H1 (cell line): Measurements from ENCODE around the gene RPTOR. TPM values are rescaled to one million over a fixed set of nuclear protein-coding genes. Genes with fewer than 3 reads are reported as not detected.

Experiments
- CTCF ChIA-PET: fragments of 300-600 bp; sonication (Branson Sonifier 250); formaldehyde crosslinking; loops from one replicate; lab custom pipeline; 2021; ENCODE audit not compliant: partially characterized antibody; lab: Charles Lee
- POLR2A ChIA-PET: fragments of 300-600 bp; sonication (Branson Sonifier 250); formaldehyde crosslinking; loops from one replicate; lab custom pipeline; 2021; ENCODE audit warnings: inconsistent platforms; ENCODE audit not compliant: partially characterized antibody; lab: Charles Lee
- DNase-seq, 2 experiments: peaks; one replicate each; pipeline versions ENCODE4 v3.0.0 to v3.0.0-alpha.2; 2010 to 2022; ENCODE audit warnings: low spot score in 2 of 2, low read depth in 1 of 2, mixed read lengths in 1 of 2
- FAIRE-seq: peaks from 2 replicates; lab custom pipeline; 2011; peaks lifted over from hg19 to GRCh38; lab: Jason Lieb, UNC
- H2AFZ ChIP-seq: 2 replicates; pipeline ENCODE4 v1.8.1; 2012; ENCODE audit warnings: low read length, inconsistent platforms
- H2AK5ac ChIP-seq: 2 replicates; pipeline ENCODE4 v1.6.1; 2013; ENCODE audit warnings: low read depth, low read length
- H2BK120ac ChIP-seq: replicated peaks from 2 replicates; pipeline ENCODE3; 2013; ENCODE audit warnings: low read depth, low read length, inconsistent platforms
- H2BK12ac ChIP-seq: 2 replicates; pipeline ENCODE4 v1.6.1; 2013; ENCODE audit warnings: low read depth, low read length
- H2BK15ac ChIP-seq: 2 replicates; pipeline ENCODE4 v1.6.1; 2013; ENCODE audit warnings: low read length
- H2BK20ac ChIP-seq: 2 replicates; pipeline ENCODE4 v1.6.1; 2013; ENCODE audit warnings: low read length
- H2BK5ac ChIP-seq: 2 replicates; pipeline ENCODE4 v1.6.1; 2013; ENCODE audit warnings: low read depth, low read length
- H3K14ac ChIP-seq: 2 replicates; pipeline ENCODE4 v1.6.1; 2013; ENCODE audit warnings: inconsistent platforms; ENCODE audit not compliant: insufficient read length
- H3K18ac ChIP-seq: 2 replicates; pipeline ENCODE4 v1.6.1; 2013; ENCODE audit warnings: low read length; ENCODE audit errors: extremely low read depth
- H3K23ac ChIP-seq: 2 replicates; pipeline ENCODE4 v1.6.1; 2013; ENCODE audit warnings: inconsistent platforms; ENCODE audit not compliant: insufficient read length
- H3K23me2 ChIP-seq: 2 replicates; pipeline ENCODE4 v1.6.1; 2013; ENCODE audit warnings: low read depth, low read length
- H3K27ac ChIP-seq: 2 replicates; pipeline ENCODE4 v1.6.1; 2011; ENCODE audit warnings: low read depth, low read length, inconsistent platforms
- H3K27me3 ChIP-seq, 4 experiments: replicated peaks in 1 of 4; 1 replicate in 1 of 4; 2 replicates in 3 of 4; pipeline versions ENCODE4 v1.6.1 to v1.8.1; 2011 to 2013; ENCODE audit warnings: low read length in 3 of 4, mild to moderate bottlenecking in 3 of 4, inconsistent platforms in 2 of 4, mixed read lengths in 2 of 4, moderate library complexity in 1 of 4; ENCODE audit not compliant: control insufficient read depth in 3 of 4, insufficient read depth in 3 of 4; ENCODE audit errors: extremely low read depth in 1 of 4
- H3K36me3 ChIP-seq, 4 experiments: 2 replicates each; pipeline versions ENCODE4 v1.6.1 to v1.8.1; 2011 to 2013; ENCODE audit warnings: mild to moderate bottlenecking in 4 of 4, low read length in 3 of 4, moderate library complexity in 2 of 4, control low read depth in 1 of 4, inconsistent platforms in 1 of 4; ENCODE audit not compliant: insufficient read depth in 4 of 4, control insufficient read depth in 2 of 4
- H3K4ac ChIP-seq: replicated peaks from 2 replicates; pipeline ENCODE3; 2013; ENCODE audit warnings: low read length, low read depth, mixed read lengths, inconsistent platforms; ENCODE audit not compliant: insufficient read length
- H3K4me1 ChIP-seq, 4 experiments: replicated peaks in 1 of 4; 1 replicate in 1 of 4; 2 replicates in 3 of 4; pipeline versions ENCODE4 v1.6.1 to v1.8.1; 2011 to 2013; ENCODE audit warnings: low read length in 3 of 4, inconsistent platforms in 2 of 4, mixed read lengths in 1 of 4; ENCODE audit not compliant: insufficient read depth in 4 of 4, control insufficient read depth in 3 of 4
- H3K4me2 ChIP-seq, 2 experiments: 2 replicates each; pipeline versions ENCODE4 v1.6.1 to v1.8.1; 2011 to 2013; ENCODE audit warnings: low read depth in 2 of 2, low read length in 2 of 2, control low read depth in 1 of 2, inconsistent platforms in 1 of 2, mild to moderate bottlenecking in 1 of 2; ENCODE audit not compliant: insufficient read depth in 1 of 2
- H3K4me3 ChIP-seq, 4 experiments: fragments of 200-600, 300-600 bp in 1 of 4; sonication (generic), shearing (Covaris generic), sonication (Bioruptor Twin) in 1 of 4; 2 replicates each; pipeline versions ENCODE4 v1.5.1 to v1.8.1; 2011 to 2016; ENCODE audit warnings: low read length in 4 of 4, low read depth in 3 of 4, control low read depth in 2 of 4, inconsistent platforms in 2 of 4, mild to moderate bottlenecking in 2 of 4, mixed read lengths in 1 of 4, moderate library complexity in 1 of 4; ENCODE audit not compliant: insufficient read depth in 2 of 4; ENCODE audit errors: extremely low read depth in 1 of 4
- H3K56ac ChIP-seq: replicated peaks from 2 replicates; pipeline ENCODE3; 2013; ENCODE audit warnings: low read depth, mild to moderate bottlenecking, mixed read lengths, low read length, inconsistent platforms; ENCODE audit not compliant: insufficient read length
- H3K79me1 ChIP-seq: 2 replicates; pipeline ENCODE4 v1.6.1; 2013; ENCODE audit warnings: low read depth, low read length, control low read depth
- H3K79me2 ChIP-seq, 2 experiments: 2 replicates each; pipeline versions ENCODE4 v1.6.1 to v1.8.1; 2012 to 2013; ENCODE audit warnings: low read length in 2 of 2, mild to moderate bottlenecking in 2 of 2, inconsistent platforms in 1 of 2; ENCODE audit not compliant: insufficient read depth in 2 of 2, control insufficient read depth in 1 of 2
- H3K9ac ChIP-seq, 4 experiments: replicated peaks in 1 of 4; 1 replicate in 1 of 4; 2 replicates in 3 of 4; pipeline versions ENCODE4 v1.6.1 to v1.8.1; 2011 to 2013; ENCODE audit warnings: low read depth in 3 of 4, low read length in 3 of 4, control low read depth in 2 of 4, mild to moderate bottlenecking in 2 of 4, moderate library complexity in 2 of 4, inconsistent platforms in 1 of 4; ENCODE audit errors: extremely low read depth in 1 of 4
- H3K9me3 ChIP-seq, 2 experiments: 2 replicates each; pipeline versions ENCODE4 v1.6.1 to v1.8.1; 2012 to 2013; ENCODE audit warnings: mild to moderate bottlenecking in 2 of 2, moderate library complexity in 2 of 2, control low read depth in 1 of 2, inconsistent platforms in 1 of 2, low read depth in 1 of 2, low read length in 1 of 2, mixed read lengths in 1 of 2; ENCODE audit not compliant: insufficient read depth in 2 of 2
- H4K20me1 ChIP-seq, 2 experiments: replicated peaks in 1 of 2; 2 replicates each; pipeline versions ENCODE3 to v1.8.1; 2011 to 2013; ENCODE audit warnings: inconsistent platforms in 2 of 2, low read length in 2 of 2, mild to moderate bottlenecking in 1 of 2; ENCODE audit not compliant: insufficient read depth in 2 of 2, control insufficient read depth in 1 of 2
- H4K5ac ChIP-seq: 2 replicates; pipeline ENCODE4 v1.6.1; 2013; ENCODE audit warnings: low read length, low read depth, mixed read lengths, inconsistent platforms; ENCODE audit not compliant: insufficient read length
- H4K8ac ChIP-seq: 2 replicates; pipeline ENCODE4 v1.8.0; 2013; ENCODE audit warnings: mild to moderate bottlenecking, moderate library complexity, low read length, inconsistent platforms; ENCODE audit not compliant: insufficient read depth; ENCODE audit errors: extremely low read depth
- H4K91ac ChIP-seq: replicated peaks from 2 replicates; pipeline ENCODE3; 2013; ENCODE audit warnings: low read length, mixed read lengths, inconsistent platforms; ENCODE audit not compliant: insufficient read length
- ASH2L ChIP-seq: fragments of 200-600, 300-600 bp; sonication (generic); IDR thresholded peaks from one replicate; pipeline ENCODE4 v1.7.1; 2017; ENCODE audit warnings: low read length
- ATF3 ChIP-seq: IDR thresholded peaks from 2 replicates; pipeline ENCODE4 v1.6.1; 2011; ENCODE audit warnings: low read depth, mild to moderate bottlenecking, low read length; ENCODE audit not compliant: insufficient read depth
- CBX8 ChIP-seq: fragments of 300-800, 300-1000 bp; sonication (generic); IDR thresholded peaks from 2 replicates; pipeline ENCODE4 v1.7.1; 2016; ENCODE audit warnings: low read depth, low read length, borderline replicate concordance
- JUN ChIP-seq: IDR thresholded peaks from 2 replicates; pipeline ENCODE4 v1.6.1; 2011; ENCODE audit warnings: low read depth, mild to moderate bottlenecking, improper control_type of control experiment, low read length
- KDM4A ChIP-seq: IDR thresholded peaks from one replicate; pipeline ENCODE4 v1.7.1; 2012; ENCODE audit warnings: low read depth, mild to moderate bottlenecking, moderate library complexity, low read length, inconsistent platforms; ENCODE audit not compliant: severe bottlenecking
- NRF1 ChIP-seq: IDR thresholded peaks from 2 replicates; pipeline ENCODE4 v1.6.1; 2011; ENCODE audit warnings: mild to moderate bottlenecking, low read depth, low read length, improper control_type of control experiment
- POLR2AphosphoS5 ChIP-seq: IDR thresholded peaks from 2 replicates; pipeline ENCODE4 v1.6.1; 2011; ENCODE audit warnings: low read depth, low read length
- RAD21 ChIP-seq, 2 experiments: IDR thresholded peaks in 1 of 2; conservative IDR thresholded peaks in 1 of 2; 2 replicates each; pipeline ENCODE4 v1.6.1; 2011; ENCODE audit warnings: low read depth in 2 of 2, low read length in 2 of 2, improper control_type of control experiment in 1 of 2, inconsistent platforms in 1 of 2, mild to moderate bottlenecking in 1 of 2, moderate library complexity in 1 of 2
- TCF12 ChIP-seq: IDR thresholded peaks from 2 replicates; pipeline ENCODE4 v1.6.1; 2011; ENCODE audit warnings: low read depth, mild to moderate bottlenecking, low read length
- TEAD4 ChIP-seq: IDR thresholded peaks from 2 replicates; pipeline ENCODE4 v1.6.1; 2012; ENCODE audit warnings: low read depth, low read length, inconsistent platforms, mixed read lengths
- WGBS, 2 experiments: shearing (Covaris generic) in 1 of 2; methylation state at CpG; one replicate each; pipeline versions ENCODE4 v1.1.6 to v1.1.7; 2013 to 2015; ENCODE audit warnings: low lambda C conversion rate in 2 of 2, mixed read lengths in 2 of 2, inconsistent platforms in 1 of 2, low coverage in 1 of 2, missing lambda C conversion rate in 1 of 2; ENCODE audit not compliant: insufficient replicate concordance in 2 of 2, insufficient coverage in 1 of 2, insufficient read length in 1 of 2; ENCODE audit errors: extremely low coverage in 1 of 2, missing lambda C conversion rate in 1 of 2; 5-methylcytosine and 5-hydroxymethylcytosine counted together
- polyA plus RNA-seq, 7 experiments: library from polyadenylated mRNA; depleted of rRNA in 3 of 7; stranded (reverse) in 5 of 7; unstranded in 2 of 7; fragments of >200 nt in 5 of 7; fragments of 200-250 nt in 2 of 7; gene quantifications; 1 replicate in 5 of 7; 2 replicates in 1 of 7; 4 replicates in 1 of 7; pipeline versions ENCODE4 v1.2.1 to v1.2.3, GENCODE V29; 2011 to 2013; ENCODE audit warnings: missing spikeins in 2 of 7, mixed read lengths in 2 of 7
- total RNA-seq: library from RNA; stranded (reverse); fragmentation: NEBNext Ultra II Directional; extraction: Animal tissue kit (Norgen Biotek cat#: 25700); gene quantifications from 2 replicates; pipeline ENCODE4 v1.2.1, GENCODE V29; 2021

The RPTOR gene
- total and polyA plus RNA-seq, 2 of the 8 experiments (the other 6 are each of a cell fraction or from before 2014, with no cell fraction given): 6.9 to 28.7 TPM

GRCh38 chr17:80585890-80586845 lies 41.5 kb downstream of the RPTOR start:
- Histone ChIP-seq H4K20me1 (peaks cover 2 to 14% of the 10 kb centered on the region in 2 experiments), H4K5ac (no peak overlapping the region), H3K36me3 (no peaks in the 10 kb centered on the region), H2BK12ac (no peak overlapping the region), H3K9me3 (no peaks in the 10 kb centered on the region), H3K14ac (no peak overlapping the region), H4K91ac (no peak overlapping the region), H3K18ac (no peak overlapping the region), H2AK5ac (no peak overlapping the region), H3K79me2 (peaks cover 4 to 60% of the 10 kb centered on the region in 2 experiments), H3K4me3 (no peak overlapping the region), H3K4me1 (peaks cover 2 to 5% (median 3%) of the 10 kb centered on the region in 4 experiments; a peak in 4 of 7 replicates), H3K4ac (no peak overlapping the region), H2AFZ (no peak overlapping the region), H3K9ac (no peak overlapping the region), H3K4me2 (no peak overlapping the region), H3K23ac (no peak overlapping the region), H4K8ac (no peak overlapping the region), H3K23me2 (no peaks in the 10 kb centered on the region), H3K27me3 (no peaks in the 10 kb centered on the region), H3K79me1 (peaks cover 24% of the 10 kb centered on the region), H2BK120ac (no peak overlapping the region), H3K56ac (no peak overlapping the region), H2BK5ac (no peak overlapping the region), H3K27ac (no peak overlapping the region), H2BK15ac (no peak overlapping the region), H2BK20ac (no peak overlapping the region)
- FAIRE-seq (no peak), DNase-seq (no peak)
- CTCF ChIA-PET: interaction anchor here (1.9 kb wide), 1 partner anchor 11 kb away, joined by 9 read pairs; no protein-coding TSS in a partner anchor
- WGBS, 2 experiments: 93% methylated on average over 23 of the region's 24 CpGs; no CpG with 5 or more reads in 1 of the 2 experiments
- POLR2A ChIA-PET: interaction anchor here (1.2 kb wide), 1 partner anchor 132 kb away, joined by 4 read pairs; no protein-coding TSS in a partner anchor
- TF ChIP-seq NRF1 (no peak), JUN (no peak), RAD21 (IDR thresholded peaks at IDR 0.05 in 1 of 2, conservative IDR thresholded peaks at IDR 0.05 in 1 of 2; ENCODE audit: low read depth in 2 of 2, low read length in 2 of 2) (no peak), TCF12 (no peak), TEAD4 (no peak), ASH2L (no peak), POLR2AphosphoS5 (no peak), CBX8 (no peak), ATF3 (no peak), KDM4A (no peak)
